Amniotic stem cell (primary cell): ENCODE measurements around the gene HSD17B13.
"Not testable (repeated sequence)": the region's sequence is repeated elsewhere in the genome, so short reads cannot be mapped to it uniquely, and the experiment has no call there.

Experiments used
- DNase-seq: peaks from one replicate; lab custom pipeline; 2025; lab: John Stamatoyannopoulos, UW

Gene HSD17B13

GRCh38 chr4:87315000-87315399, 7.7 kb downstream of the HSD17B13 start:
- DNase-seq, result not testable (repeated sequence)

- no peak for DNase-seq
Observed at GRCh38 chr4:87313756-87314155, 8.9 kb downstream of the HSD17B13 start.

GRCh38 chr4:87311684-87312083, 11.0 kb downstream of the HSD17B13 start:
- DNase-seq, result no peak

- no peak for DNase-seq
Observed at GRCh38 chr4:87310691-87311335, 11.9 kb downstream of the HSD17B13 start.

GRCh38 chr4:87309625-87310024, 13.1 kb downstream of the HSD17B13 start:
- DNase-seq, result no peak

- DNase-seq, result no peak
Observed at GRCh38 chr4:87306056-87306455, 16.6 kb downstream of the HSD17B13 start.

GRCh38 chr4:87305562-87305961, 17.1 kb downstream of the HSD17B13 start:
- DNase-seq, result no peak

GRCh38 chr4:87304745-87305432, 17.8 kb downstream of the HSD17B13 start:
- DNase-seq, result no peak

GRCh38 chr4:87299898-87300297, 22.8 kb downstream of the HSD17B13 start:
- DNase-seq, result no peak

- DNase-seq, result no peak
Observed at GRCh38 chr4:87298362-87298761, 24.3 kb downstream of the HSD17B13 start.

GRCh38 chr4:87294911-87295310, 27.8 kb downstream of the HSD17B13 start:
- DNase-seq, result not testable (repeated sequence)

GRCh38 chr4:87293889-87294288, 28.8 kb downstream of the HSD17B13 start:
- not testable (repeated sequence) for DNase-seq

- DNase-seq, result no peak
Observed at GRCh38 chr4:87286970-87287369, 35.7 kb downstream of the HSD17B13 start.

- DNase-seq, result not testable (repeated sequence)
Observed at GRCh38 chr4:87284268-87284667, 38.4 kb downstream of the HSD17B13 start.

GRCh38 chr4:87283151-87283550, 39.5 kb downstream of the HSD17B13 start:
- DNase-seq, result no peak

GRCh38 chr4:87281603-87282002, 41.1 kb downstream of the HSD17B13 start:
- DNase-seq, result no peak

- no peak for DNase-seq
Observed at GRCh38 chr4:87278335-87278794, 44.3 kb downstream of the HSD17B13 start.

GRCh38 chr4:87275311-87275710, 47.4 kb downstream of the HSD17B13 start:
- no peak for DNase-seq

- no peak for DNase-seq
Observed at GRCh38 chr4:87274803-87275202, 47.9 kb downstream of the HSD17B13 start.

GRCh38 chr4:87274327-87274726, 48.4 kb downstream of the HSD17B13 start:
- DNase-seq, result no peak

- no peak for DNase-seq
Observed at GRCh38 chr4:87270825-87271224, 51.9 kb downstream of the HSD17B13 start.

GRCh38 chr4:87270144-87270543, 52.5 kb downstream of the HSD17B13 start:
- no peak for DNase-seq

GRCh38 chr4:87268411-87268810, 54.3 kb downstream of the HSD17B13 start:
- no peak for DNase-seq

GRCh38 chr4:87266986-87267385, 55.7 kb downstream of the HSD17B13 start:
- DNase-seq, result no peak
